K562 (cell line): ENCODE data around the gene ABR. TPM values are rescaled to one million over a fixed set of nuclear protein-coding genes. Genes with fewer than 3 reads are reported as not detected.

Source experiments
- ATAC-seq: fragments of 200-7000 bp; cut with Tn5 transposase; 3 replicates; pipeline ENCODE4 v1.9.1; 2020; ENCODE audit warnings: moderate library complexity
- BruUV-seq: library from RNA; stranded (reverse); fragments of 400-500 nt; replicated peaks from 2 replicates; lab custom pipeline; 2021; lab: Mats Ljungman, UMichigan
- CTCF ChIA-PET: fragments of 300-600 bp; formaldehyde crosslinking; extraction: SDS; loops from one replicate; lab custom pipeline; 2021; ENCODE audit warnings: low intra/inter-chr PET ratio; lab: Yijun Ruan, JAX
- POLR2A ChIA-PET: fragments of 300-600, 350-650 bp; sonication (Branson Sonifier 250); formaldehyde crosslinking; extraction: SDS; loops from one replicate; lab custom pipeline; 2021; ENCODE audit warnings: antibody characterized with exemption, inconsistent platforms; lab: Yijun Ruan, JAX
- DNase-seq, 4 experiments: peaks; one replicate each; pipeline versions ENCODE4 v3.0.0 to v3.0.0-alpha.2; 2011 to 2018; ENCODE audit warnings: low spot score in 3 of 4, mixed read lengths in 3 of 4; ENCODE audit errors: extremely low read depth in 1 of 4
- FAIRE-seq: peaks from 2 replicates; lab custom pipeline; 2011; peaks lifted over from hg19 to GRCh38; lab: Jason Lieb, UNC
- H2AFZ ChIP-seq: 2 replicates; pipeline ENCODE4 v1.6.0; 2011; ENCODE audit warnings: low read depth, low read length, control low read depth, inconsistent platforms
- H3K27ac ChIP-seq: fragments of 200-600 bp; 3 replicates; pipeline ENCODE4 v1.8.0; 2011; ENCODE audit warnings: low read depth, mild to moderate bottlenecking, control low read depth, inconsistent platforms, low read length, moderate library complexity, mixed read lengths; ENCODE audit errors: extremely low read depth
- H3K27me3 ChIP-seq, 2 experiments: fragments of 300-600 bp in 1 of 2; 2 replicates in 1 of 2; 3 replicates in 1 of 2; pipeline versions ENCODE4 v1.6.0 to v1.8.0; 2011; ENCODE audit warnings: inconsistent platforms in 2 of 2, low read length in 2 of 2, mild to moderate bottlenecking in 1 of 2, mixed read lengths in 1 of 2, moderate library complexity in 1 of 2; ENCODE audit not compliant: control insufficient read depth in 2 of 2, insufficient read depth in 2 of 2
- H3K36me3 ChIP-seq: fragments of 300-600 bp; 3 replicates; pipeline ENCODE4 v1.8.0; 2011; ENCODE audit warnings: mild to moderate bottlenecking, low read length, inconsistent platforms; ENCODE audit not compliant: control insufficient read depth, insufficient read depth
- H3K4me1 ChIP-seq, 2 experiments: fragments of 200-600 bp in 1 of 2; replicated peaks in 1 of 2; 2 replicates in 1 of 2; 3 replicates in 1 of 2; pipeline versions ENCODE4 v1.5.1 to v1.8.0; 2011; ENCODE audit warnings: inconsistent platforms in 2 of 2, low read length in 2 of 2, mild to moderate bottlenecking in 1 of 2, mixed read lengths in 1 of 2, moderate library complexity in 1 of 2; ENCODE audit not compliant: control insufficient read depth in 2 of 2, insufficient read depth in 2 of 2
- H3K4me2 ChIP-seq: 2 replicates; pipeline ENCODE4 v1.6.1; 2011; ENCODE audit warnings: low read length, control low read depth, inconsistent platforms, mixed read lengths; ENCODE audit not compliant: insufficient read depth
- H3K4me3 ChIP-seq: fragments of 200-600 bp; sonication (generic), shearing (Covaris generic); 2 replicates; pipeline ENCODE4 v1.5.1; 2016; ENCODE audit warnings: control low read depth, inconsistent platforms
- H3K79me2 ChIP-seq: fragments of 200-600 bp; 3 replicates; pipeline ENCODE4 v1.8.0; 2011; ENCODE audit warnings: low read length, inconsistent platforms; ENCODE audit not compliant: control insufficient read depth, insufficient read depth
- H3K9ac ChIP-seq, 2 experiments: 2 replicates each; pipeline versions ENCODE4 v1.6.0 to v1.6.1; 2011; ENCODE audit warnings: low read depth in 2 of 2, low read length in 2 of 2, control low read depth in 1 of 2, inconsistent platforms in 1 of 2, mild to moderate bottlenecking in 1 of 2, mixed read lengths in 1 of 2; ENCODE audit not compliant: insufficient read depth in 1 of 2
- H3K9me1 ChIP-seq: one replicate; pipeline ENCODE4 v1.6.0; 2011; ENCODE audit warnings: inconsistent platforms, mild to moderate bottlenecking, low read length, moderate library complexity; ENCODE audit not compliant: control insufficient read depth, insufficient read depth
- H3K9me3 ChIP-seq: replicated peaks from 2 replicates; pipeline ENCODE4 v1.5.1; 2011; ENCODE audit warnings: low read depth, low read length, inconsistent platforms; ENCODE audit not compliant: control insufficient read depth, insufficient read depth
- H4K20me1 ChIP-seq: replicated peaks from 2 replicates; pipeline ENCODE4 v1.6.1; 2011; ENCODE audit warnings: low read length, inconsistent platforms, mixed read lengths; ENCODE audit not compliant: control insufficient read depth, insufficient read depth
- HBP1 ChIP-seq: fragments of 450-650 bp; formaldehyde crosslinking; IDR thresholded peaks from 2 replicates; pipeline ENCODE4 v1.4.0; 2022; ENCODE audit warnings: missing genetic modification characterization
- NFYB ChIP-seq: IDR thresholded peaks from 2 replicates; pipeline ENCODE4 v1.6.1; 2011; ENCODE audit warnings: mild to moderate bottlenecking, moderate library complexity; ENCODE audit not compliant: insufficient read length; ENCODE audit errors: extremely low read depth
- RFX1 ChIP-seq: fragments of 450-650 bp; IDR thresholded peaks from 2 replicates; pipeline ENCODE4 v1.6.1; 2016; ENCODE audit warnings: mild to moderate bottlenecking, moderate library complexity
- WGBS: fragments of 100-300 bp; shearing (Covaris generic); methylation state at CpG from one replicate; pipeline ENCODE4 v1.1.6; 2016; ENCODE audit warnings: low coverage, mixed read lengths; ENCODE audit not compliant: insufficient coverage; ENCODE audit errors: missing lambda C conversion rate; 5-methylcytosine and 5-hydroxymethylcytosine counted together
- in situ Hi-C: fragments of 300-500 bp; cut with MboI; formaldehyde crosslinking; loops from 4 replicates; pipeline ENCODE4 v1.15.0; 2018; ENCODE audit warnings: inconsistent platforms, mixed read lengths
- intact Hi-C: fragments of 100-400 bp; cut with micrococcal nuclease; formaldehyde crosslinking; loops from 2 replicates; pipeline ENCODE4 v1.14.2; 2022
- polyA plus RNA-seq, 8 experiments: library from polyadenylated mRNA; depleted of rRNA in 4 of 8; stranded (reverse) in 5 of 8; unstranded in 3 of 8; fragments of >200 nt; fragmentation: Nextera tagmentation in 2 of 8; fragmentation: Illumina TruSeq in 1 of 8; extraction: Ambion mirVana in 2 of 8; extraction: Trizol in 1 of 8; gene quantifications; 2 replicates each; pipeline versions ENCODE4 v1.2.1 to v1.2.3, GENCODE V29; 2011 to 2014; ENCODE audit warnings: inconsistent platforms in 1 of 8, missing spikeins in 1 of 8
- total RNA-seq, 7 experiments: library from RNA; depleted of rRNA in 6 of 7; stranded (reverse); fragments of >200 nt in 6 of 7; fragmentation: Illumina TruSeq in 2 of 7; extraction: Trizol in 2 of 7; gene quantifications; 2 replicates each; pipeline versions ENCODE4 v1.2.1 to v1.2.3, GENCODE V29; 2011 to 2021; ENCODE audit warnings: low replicate concordance in 1 of 7

ABR gene
- total and polyA plus RNA-seq, 9 of the 15 experiments (the other 6 are each of a cell fraction or from before 2014, with no cell fraction given) = 0.07 to 1.6 (median 0.37) TPM; not detected in 1

GRCh38 chr17:1083451-1084187 is 96.2 kb downstream of the ABR start:
- Histone ChIP-seq H3K36me3 (no peaks in the 10 kb centered on the region), H3K9me1 (no peaks in the 10 kb centered on the region), H3K27me3 (peaks cover 0 to 35% of the 10 kb centered on the region in 2 experiments; a peak in 2 of 5 replicates), H3K4me2 (no peak overlapping the region), H3K9ac (no peak overlapping the region), H3K9me3 (no peaks in the 10 kb centered on the region), H3K4me3 (no peak overlapping the region), H3K4me1 (peaks cover 0 to 7% of the 10 kb centered on the region in 2 experiments; a peak in 2 of 5 replicates), H3K79me2 (no peaks in the 10 kb centered on the region), H3K27ac (no peak overlapping the region), H2AFZ (no peak overlapping the region), H4K20me1 (peaks cover 2% of the 10 kb centered on the region; the same call in 1 of the 2 replicates)
- WGBS = 7% methylated on average over 17 of the region's 19 CpGs
- BruUV-seq = no TSS peak
- TF ChIP-seq NFYB (peak; percentile 27), RFX1 (peak; percentile 71), HBP1 (CRISPR knock-in tag) (no peak)
- no peak for DNase-seq
- no peak for FAIRE-seq
- ChIA-PET CTCF (no interaction called here), POLR2A (no interaction called here)
- in situ Hi-C loops = no loop called here
- ATAC-seq = no peak
- intact Hi-C loops = no loop called here
